ENCODE measurements around the gene BASP1. TPM values are rescaled to one million over a fixed set of nuclear protein-coding genes. Genes with fewer than 3 reads are reported as not detected.

BASP1 gene
- total RNA-seq, 1 experiment from 2014 or later = 0.34 TPM

DNA sequence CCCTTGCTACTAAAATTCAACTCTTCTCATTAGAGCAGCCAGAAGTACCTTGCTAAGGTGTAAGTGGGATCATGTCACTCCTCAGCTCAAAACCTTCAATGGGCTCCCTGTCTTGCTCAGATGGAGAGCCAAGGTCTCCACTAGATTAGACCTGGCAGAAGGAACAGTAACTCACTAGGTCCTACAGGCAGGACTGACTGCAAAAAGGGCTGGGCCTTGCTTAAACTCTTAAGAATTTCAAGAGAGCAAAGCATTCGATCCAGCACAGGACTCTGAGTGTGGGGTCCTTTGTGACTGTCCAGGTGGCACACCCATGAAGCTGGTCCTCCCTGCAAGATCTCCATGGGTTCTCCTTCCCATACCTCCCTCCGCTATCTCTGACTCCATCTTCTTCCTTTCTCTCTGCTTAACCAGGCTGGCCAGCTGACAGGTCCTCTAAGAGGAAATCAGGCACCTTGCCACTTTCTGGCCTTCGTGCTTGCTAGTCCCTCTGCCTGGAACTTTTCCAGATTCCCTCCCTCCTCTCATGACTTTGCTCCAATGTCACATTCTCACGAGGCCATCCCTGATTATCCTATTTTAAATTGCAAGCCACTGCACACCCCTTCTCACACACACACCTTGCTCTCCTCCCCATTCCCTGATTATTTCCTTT lies 70.2 kb downstream of the BASP1 start:
- no peak overlapping the region for H3K27ac ChIP-seq (ENCODE audit: low read depth, low read length)
- no peak overlapping the region for H2AFZ ChIP-seq (ENCODE audit: low read depth, low read length, poor library complexity, severe bottlenecking)
- no peak overlapping the region for H3K9ac ChIP-seq (ENCODE audit: low read length)
- 0 out of 2 replicates have a peak, but pooled peaks cover under 1% of the 10 kb centered on the region for H3K27me3 ChIP-seq (ENCODE audit: insufficient read depth, low read length)
- H4K20me1 ChIP-seq (ENCODE audit: insufficient read depth) = no peaks in the 10 kb centered on the region
- ChIA-PET POLR2A (no interaction called here), RAD21 (ENCODE audit: low non-redundant PET in 1 of 2, low total read pairs in 2 of 2, uncharacterized antibody in 2 of 2, unreplicated experiment in 2 of 2) (no interaction called here), CTCF (no interaction called here)
- H3K4me1 ChIP-seq (ENCODE audit: control insufficient read depth in 1 of 2, insufficient read depth in 2 of 2, low read length in 2 of 2) = no peaks in the 10 kb centered on the region
- no peak overlapping the region for H3K4me2 ChIP-seq (ENCODE audit: low read length)
- no peak overlapping the region for H3K4me3 ChIP-seq (replicated peaks in 1 of 2; ENCODE audit: low read depth in 1 of 2, low read length in 2 of 2)
- intact Hi-C loops (cut with micrococcal nuclease) = no loop called here
- TF ChIP-seq, protein P1, sequence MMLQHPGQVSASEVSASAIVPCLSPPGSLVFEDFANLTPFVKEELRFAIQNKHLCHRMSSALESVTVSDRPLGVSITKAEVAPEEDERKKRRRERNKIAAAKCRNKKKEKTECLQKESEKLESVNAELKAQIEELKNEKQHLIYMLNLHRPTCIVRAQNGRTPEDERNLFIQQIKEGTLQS (IDR thresholded peaks at IDR 0.05) = no peak
- TF ChIP-seq SP1 (IDR thresholded peaks at IDR 0.05; ENCODE audit: low read depth) (no peak), SRF (IDR thresholded peaks at IDR 0.05; ENCODE audit: low read depth) (no peak), ZNF274 (IDR thresholded peaks at IDR 0.05; ENCODE audit: low read depth, low read length) (no peak), FOSL1 (IDR thresholded peaks at IDR 0.05; ENCODE audit: low read depth) (no peak), CEBPB (IDR thresholded peaks at IDR 0.05; ENCODE audit: low read depth) (no peak), CBX3 (IDR thresholded peaks at IDR 0.05; ENCODE audit: low read depth) (no peak), EGR1 (IDR thresholded peaks at IDR 0.05; ENCODE audit: low read depth) (no peak), EZH2 (IDR thresholded peaks at IDR 0.05) (no peak), SIN3A (IDR thresholded peaks at IDR 0.05; ENCODE audit: low read depth) (no peak), TCF7L2 (IDR thresholded peaks at IDR 0.05; ENCODE audit: borderline replicate concordance, extremely low read depth, insufficient read depth, insufficient read length) (no peak), EZH2phosphoT487 (IDR thresholded peaks at IDR 0.05; ENCODE audit: borderline replicate concordance) (no peak), RAD21 (IDR thresholded peaks at IDR 0.05; ENCODE audit: low read depth) (no peak)
- TF ChIP-seq, protein P2, sequence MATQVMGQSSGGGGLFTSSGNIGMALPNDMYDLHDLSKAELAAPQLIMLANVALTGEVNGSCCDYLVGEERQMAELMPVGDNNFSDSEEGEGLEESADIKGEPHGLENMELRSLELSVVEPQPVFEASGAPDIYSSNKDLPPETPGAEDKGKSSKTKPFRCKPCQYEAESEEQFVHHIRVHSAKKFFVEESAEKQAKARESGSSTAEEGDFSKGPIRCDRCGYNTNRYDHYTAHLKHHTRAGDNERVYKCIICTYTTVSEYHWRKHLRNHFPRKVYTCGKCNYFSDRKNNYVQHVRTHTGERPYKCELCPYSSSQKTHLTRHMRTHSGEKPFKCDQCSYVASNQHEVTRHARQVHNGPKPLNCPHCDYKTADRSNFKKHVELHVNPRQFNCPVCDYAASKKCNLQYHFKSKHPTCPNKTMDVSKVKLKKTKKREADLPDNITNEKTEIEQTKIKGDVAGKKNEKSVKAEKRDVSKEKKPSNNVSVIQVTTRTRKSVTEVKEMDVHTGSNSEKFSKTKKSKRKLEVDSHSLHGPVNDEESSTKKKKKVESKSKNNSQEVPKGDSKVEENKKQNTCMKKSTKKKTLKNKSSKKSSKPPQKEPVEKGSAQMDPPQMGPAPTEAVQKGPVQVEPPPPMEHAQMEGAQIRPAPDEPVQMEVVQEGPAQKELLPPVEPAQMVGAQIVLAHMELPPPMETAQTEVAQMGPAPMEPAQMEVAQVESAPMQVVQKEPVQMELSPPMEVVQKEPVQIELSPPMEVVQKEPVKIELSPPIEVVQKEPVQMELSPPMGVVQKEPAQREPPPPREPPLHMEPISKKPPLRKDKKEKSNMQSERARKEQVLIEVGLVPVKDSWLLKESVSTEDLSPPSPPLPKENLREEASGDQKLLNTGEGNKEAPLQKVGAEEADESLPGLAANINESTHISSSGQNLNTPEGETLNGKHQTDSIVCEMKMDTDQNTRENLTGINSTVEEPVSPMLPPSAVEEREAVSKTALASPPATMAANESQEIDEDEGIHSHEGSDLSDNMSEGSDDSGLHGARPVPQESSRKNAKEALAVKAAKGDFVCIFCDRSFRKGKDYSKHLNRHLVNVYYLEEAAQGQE (IDR thresholded peaks at IDR 0.05; ENCODE audit: low read depth) = no peak
- TF ChIP-seq, protein P3, sequence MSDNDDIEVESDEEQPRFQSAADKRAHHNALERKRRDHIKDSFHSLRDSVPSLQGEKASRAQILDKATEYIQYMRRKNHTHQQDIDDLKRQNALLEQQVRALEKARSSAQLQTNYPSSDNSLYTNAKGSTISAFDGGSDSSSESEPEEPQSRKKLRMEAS (IDR thresholded peaks at IDR 0.05) = no peak
- TF ChIP-seq, protein P4, sequence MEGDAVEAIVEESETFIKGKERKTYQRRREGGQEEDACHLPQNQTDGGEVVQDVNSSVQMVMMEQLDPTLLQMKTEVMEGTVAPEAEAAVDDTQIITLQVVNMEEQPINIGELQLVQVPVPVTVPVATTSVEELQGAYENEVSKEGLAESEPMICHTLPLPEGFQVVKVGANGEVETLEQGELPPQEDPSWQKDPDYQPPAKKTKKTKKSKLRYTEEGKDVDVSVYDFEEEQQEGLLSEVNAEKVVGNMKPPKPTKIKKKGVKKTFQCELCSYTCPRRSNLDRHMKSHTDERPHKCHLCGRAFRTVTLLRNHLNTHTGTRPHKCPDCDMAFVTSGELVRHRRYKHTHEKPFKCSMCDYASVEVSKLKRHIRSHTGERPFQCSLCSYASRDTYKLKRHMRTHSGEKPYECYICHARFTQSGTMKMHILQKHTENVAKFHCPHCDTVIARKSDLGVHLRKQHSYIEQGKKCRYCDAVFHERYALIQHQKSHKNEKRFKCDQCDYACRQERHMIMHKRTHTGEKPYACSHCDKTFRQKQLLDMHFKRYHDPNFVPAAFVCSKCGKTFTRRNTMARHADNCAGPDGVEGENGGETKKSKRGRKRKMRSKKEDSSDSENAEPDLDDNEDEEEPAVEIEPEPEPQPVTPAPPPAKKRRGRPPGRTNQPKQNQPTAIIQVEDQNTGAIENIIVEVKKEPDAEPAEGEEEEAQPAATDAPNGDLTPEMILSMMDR (IDR thresholded peaks at IDR 0.05 in 2 of 3, conservative IDR thresholded peaks at IDR 0.05 in 1 of 3; ENCODE audit: borderline replicate concordance in 1 of 3, insufficient read depth in 1 of 3, low read depth in 2 of 3, low read length in 2 of 3) = no peak
- H3K9me2 ChIP-seq (ENCODE audit: insufficient read depth) = no peaks in the 10 kb centered on the region
- BruUV-seq (replicated peaks) = no TSS peak
- H3K9me3 ChIP-seq (ENCODE audit: control insufficient read depth in 1 of 2, insufficient read depth in 1 of 2, low read depth in 1 of 2, low read length in 2 of 2) = no peaks in the 10 kb centered on the region
- ATAC-seq = no peak
- DNase-seq (ENCODE audit: low read depth, low spot score) = no peak
- H3K36me3 ChIP-seq (ENCODE audit: control insufficient read depth in 1 of 2, insufficient read depth in 2 of 2, low read length in 2 of 2) = no peaks in the 10 kb centered on the region
- H3K79me2 ChIP-seq (ENCODE audit: insufficient read depth, low read length) = no peaks in the 10 kb centered on the region
